Omental fat pad (tissue), 4 donors: ENCODE data around the gene HSPA1B. TPM values are rescaled to one million over a fixed set of nuclear protein-coding genes. Genes with fewer than 3 reads are reported as not detected.
"Not testable (repeated sequence)": the region's sequence is repeated elsewhere in the genome, so short reads cannot be mapped to it uniquely, and the experiment has no call there.

ENCODE experiments used
- ATAC-seq: fragments of 150-250 bp; one replicate; pipeline ENCODE4 v1.9.1; 2016; ENCODE audit warnings: mild to moderate bottlenecking, moderate library complexity; ENCODE audit not compliant: low FRiP score
- DNase-seq: peaks from one replicate; pipeline ENCODE4 v3.0.0-alpha.2; 2019; ENCODE audit warnings: low spot score
- total RNA-seq, 4 donors: library from RNA; depleted of rRNA; stranded (reverse); fragments of >200 nt; gene quantifications; one replicate each; pipeline ENCODE4 v1.1.0, GENCODE V29; 2016
- TF ChIP-seq, protein P1 (sequence below), 3 donors: fragments of 450-650 bp; IDR thresholded peaks; one replicate each; pipeline ENCODE4 v1.5.1; 2016 to 2017; ENCODE audit warnings: antibody characterized with exemption in 3 of 3, mild to moderate bottlenecking in 3 of 3, moderate library complexity in 2 of 3

HSPA1B gene
- total RNA-seq, 4 donors from 2014 or later, result 174 to 1,642 (median 258) TPM

GRCh38 chr6:31860349-31860748, 32.8 kb downstream of the HSPA1B start:
- DNase-seq, result no peak
- TF ChIP-seq, protein P1, sequence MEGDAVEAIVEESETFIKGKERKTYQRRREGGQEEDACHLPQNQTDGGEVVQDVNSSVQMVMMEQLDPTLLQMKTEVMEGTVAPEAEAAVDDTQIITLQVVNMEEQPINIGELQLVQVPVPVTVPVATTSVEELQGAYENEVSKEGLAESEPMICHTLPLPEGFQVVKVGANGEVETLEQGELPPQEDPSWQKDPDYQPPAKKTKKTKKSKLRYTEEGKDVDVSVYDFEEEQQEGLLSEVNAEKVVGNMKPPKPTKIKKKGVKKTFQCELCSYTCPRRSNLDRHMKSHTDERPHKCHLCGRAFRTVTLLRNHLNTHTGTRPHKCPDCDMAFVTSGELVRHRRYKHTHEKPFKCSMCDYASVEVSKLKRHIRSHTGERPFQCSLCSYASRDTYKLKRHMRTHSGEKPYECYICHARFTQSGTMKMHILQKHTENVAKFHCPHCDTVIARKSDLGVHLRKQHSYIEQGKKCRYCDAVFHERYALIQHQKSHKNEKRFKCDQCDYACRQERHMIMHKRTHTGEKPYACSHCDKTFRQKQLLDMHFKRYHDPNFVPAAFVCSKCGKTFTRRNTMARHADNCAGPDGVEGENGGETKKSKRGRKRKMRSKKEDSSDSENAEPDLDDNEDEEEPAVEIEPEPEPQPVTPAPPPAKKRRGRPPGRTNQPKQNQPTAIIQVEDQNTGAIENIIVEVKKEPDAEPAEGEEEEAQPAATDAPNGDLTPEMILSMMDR (IDR thresholded peaks at IDR 0.05), result no peak
- ATAC-seq, result no peak

DNA sequence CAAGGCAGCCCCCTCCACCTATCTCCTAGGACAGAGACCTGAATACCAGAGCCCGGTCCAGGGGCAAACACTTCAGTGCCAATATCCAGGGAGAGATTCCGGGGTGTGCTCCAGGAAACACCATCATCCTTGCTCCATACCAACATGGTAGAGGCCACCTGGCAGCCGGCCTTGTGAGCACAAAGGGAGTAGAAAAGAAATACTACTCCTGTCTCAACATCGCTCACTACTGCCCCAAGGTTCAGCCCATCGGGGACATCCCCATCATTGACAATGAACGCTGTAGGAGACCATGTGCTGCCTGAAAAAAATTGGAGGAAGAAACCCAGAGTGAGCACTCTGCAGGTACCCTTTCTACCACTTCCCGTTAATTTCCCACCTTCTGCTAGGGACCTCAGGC, 33.6 kb downstream of the HSPA1B start:
- DNase-seq (no peak), ATAC-seq (no peak)
- TF ChIP-seq, protein P1 (IDR thresholded peaks at IDR 0.05), result no peak

GRCh38 chr6:31861919-31862343, 34.4 kb downstream of the HSPA1B start:
- ATAC-seq, result no peak
- TF ChIP-seq, protein P1 (IDR thresholded peaks at IDR 0.05), result no peak
- DNase-seq, result no peak

GRCh38 chr6:31862344-31863235, 35.1 kb downstream of the HSPA1B start, which contains the start of gene NEU1:
NEU1 (minus strand) TSS chr6:31862821; CDS start chr6:31862776, 45 bp downstream.
- TF ChIP-seq, protein P1 (IDR thresholded peaks at IDR 0.05), result no peak
- ATAC-seq, result peak; percentile 92

DNA sequence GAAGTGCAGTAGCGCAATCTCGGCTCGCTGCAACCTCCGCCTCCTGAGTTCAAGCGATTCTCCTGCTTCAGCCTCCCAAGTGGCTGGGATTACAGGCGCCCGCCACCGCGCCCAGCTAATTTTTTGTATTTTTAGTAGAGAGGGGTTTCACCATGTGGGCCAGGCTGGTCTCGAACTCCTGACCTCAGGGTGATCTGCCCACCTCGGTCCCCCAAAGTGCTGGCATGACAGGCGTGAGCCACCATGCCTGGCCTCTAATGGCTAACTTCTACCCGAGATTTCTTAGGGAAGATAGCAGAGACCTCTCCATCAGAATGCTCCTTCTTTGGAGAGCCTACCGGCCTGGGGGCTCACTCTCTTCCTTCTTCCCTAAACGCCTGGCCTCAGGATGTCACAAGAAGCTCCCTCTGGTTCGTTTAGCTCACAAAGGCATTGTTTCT, 36.6 kb downstream of the HSPA1B start:
- ATAC-seq, DNase-seq: not testable (repeated sequence)

More at GRCh38 chr6:31862344-31863235, 35.1 kb downstream of the HSPA1B start, which contains the start of gene NEU1:
- DNase-seq, result peak; percentile 95

- no peak for DNase-seq
- ATAC-seq, result no peak
- TF ChIP-seq, protein P1 (IDR thresholded peaks at IDR 0.05), result no peak
These were observed 37.3 kb downstream of the HSPA1B start for GRCh38 chr6:31864818-31865204.

DNA sequence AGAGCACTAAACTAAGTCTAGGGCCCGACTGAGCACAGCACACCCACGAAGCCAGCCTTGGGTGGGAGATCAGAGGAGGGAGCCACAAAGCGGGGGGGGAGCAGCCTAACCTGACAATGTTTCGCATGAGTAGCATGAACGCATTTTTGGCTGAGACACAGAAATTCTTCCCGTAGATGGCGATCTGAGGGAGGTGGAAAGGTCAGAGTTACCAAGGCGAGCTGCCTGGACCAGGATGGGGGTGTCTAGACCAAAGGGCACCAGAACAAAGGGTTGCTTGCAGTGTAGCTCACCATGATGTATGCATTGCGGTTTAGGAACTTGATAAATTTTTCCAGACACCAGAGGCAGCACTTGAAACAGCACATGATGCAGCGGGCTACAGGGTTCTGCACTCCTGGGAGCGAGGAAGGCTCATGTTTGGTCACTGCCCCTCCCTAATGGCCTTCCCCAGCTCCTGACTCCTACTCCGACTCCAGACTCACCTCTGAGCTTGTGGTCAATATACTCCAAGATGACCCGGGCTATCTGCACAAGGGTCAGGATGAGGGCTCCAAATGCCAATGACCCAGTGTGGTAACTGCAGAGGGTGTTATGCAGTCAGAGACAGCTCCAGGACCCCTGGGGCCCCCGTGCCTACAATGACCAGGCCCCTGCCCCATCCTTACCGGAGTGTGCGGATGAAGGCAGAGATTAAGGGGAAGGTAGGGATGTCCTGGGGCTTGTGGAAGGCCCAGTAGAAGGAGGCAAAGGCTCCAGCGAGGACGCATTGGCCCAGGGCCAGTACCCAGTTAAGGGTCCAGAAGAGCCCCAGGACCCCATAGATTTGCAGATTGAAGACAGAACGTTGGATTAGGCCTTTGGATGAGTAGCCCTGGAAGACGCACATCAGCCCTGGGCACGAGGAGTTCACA, 37.9 kb downstream of the HSPA1B start:
- ATAC-seq (no peak), DNase-seq (no peak)
- TF ChIP-seq, protein P1 (IDR thresholded peaks at IDR 0.05), result no peak

DNA sequence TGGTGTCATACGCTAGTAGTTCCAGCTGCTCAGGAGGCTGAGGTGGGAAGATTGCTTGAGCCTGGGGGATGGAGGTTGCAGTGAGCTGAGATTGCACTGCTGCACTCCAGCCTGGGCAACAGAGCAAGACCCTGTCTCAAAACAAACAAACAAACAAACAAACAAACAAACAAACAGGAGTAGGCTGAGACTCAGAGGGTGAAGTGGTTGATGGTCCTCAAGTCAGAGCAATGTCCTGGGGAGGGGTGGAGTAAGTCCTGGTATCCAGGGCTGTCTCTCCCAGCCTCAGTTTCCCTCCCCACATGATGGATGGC, 41.1 kb downstream of the HSPA1B start:
- ATAC-seq, DNase-seq: not testable (repeated sequence)
